ENCODE measurements around the gene CATSPERZ. TPM values are rescaled to one million over a fixed set of nuclear protein-coding genes. Genes with fewer than 3 reads are reported as not detected.
A peak's percentile ranks its signal among the peaks of the same experiment; 100 is the strongest.

CATSPERZ gene
- total and polyA plus RNA-seq, 2 of the 13 experiments (the other 11 are each of a cell fraction or from before 2014, with no cell fraction given) = 0.22 to 0.48 TPM

DNA sequence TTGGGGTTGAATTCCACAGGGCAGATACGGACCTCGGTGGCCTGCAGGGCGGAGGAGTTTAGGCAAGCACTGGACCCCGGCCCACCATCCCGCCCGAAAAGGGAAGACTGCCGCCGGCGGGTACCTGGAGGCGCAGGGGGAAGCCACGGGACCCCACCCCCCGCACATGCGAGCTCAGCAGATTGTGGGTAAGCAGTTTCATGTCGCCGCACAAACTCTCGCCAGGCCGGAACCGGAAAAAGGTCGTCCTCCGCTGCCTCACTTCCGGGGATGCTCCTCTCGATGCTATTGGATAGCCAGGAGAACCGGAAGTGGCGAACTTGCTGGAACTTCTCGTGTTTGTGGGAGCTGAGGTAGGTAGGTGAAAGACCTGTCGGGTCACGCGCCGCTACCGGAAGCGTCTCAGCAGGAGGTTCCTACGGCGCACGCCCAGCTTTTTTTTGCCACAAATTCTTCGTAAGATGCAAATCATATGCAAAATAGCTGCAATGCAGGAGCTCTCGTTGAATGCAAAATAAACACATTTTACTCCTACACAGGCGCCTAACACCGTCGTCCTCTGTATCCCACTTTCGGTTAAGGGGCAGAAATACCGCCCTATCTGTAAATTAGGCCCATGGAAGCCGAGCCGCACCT is 17.3 kb downstream of the CATSPERZ start, which contains the start of gene TRMT112 (continued):
- TF ChIP-seq AHDC1 (CRISPR knock-in tag; IDR thresholded peaks at IDR 0.05; ENCODE audit: borderline replicate concordance) (no peak), BCL6 (CRISPR knock-in tag; IDR thresholded peaks at IDR 0.05) (0 out of 2 replicates have a peak, but pooled peaks have one; percentile 6), GPN1 (CRISPR knock-in tag; IDR thresholded peaks at IDR 0.05; ENCODE audit: borderline replicate concordance) (no peak), HOXA5 (CRISPR knock-in tag; IDR thresholded peaks at IDR 0.05) (no peak), ZNF451 (CRISPR knock-in tag; IDR thresholded peaks at IDR 0.05) (no peak), HDAC1 (CRISPR knock-in tag; IDR thresholded peaks at IDR 0.05) (no peak; the same call in none of the 2 replicates), MTF1 (CRISPR knock-in tag; IDR thresholded peaks at IDR 0.05) (no peak), LCORL (IDR thresholded peaks at IDR 0.05) (no peak), LCORL (CRISPR knock-in tag; IDR thresholded peaks at IDR 0.05) (no peak), NPAS2 (CRISPR knock-in tag; IDR thresholded peaks at IDR 0.05; ENCODE audit: borderline replicate concordance) (no peak), KDM5A (IDR thresholded peaks at IDR 0.05; ENCODE audit: borderline replicate concordance, low read length) (peak; percentile 82), REPIN1 (CRISPR knock-in tag; IDR thresholded peaks at IDR 0.05; ENCODE audit: borderline replicate concordance, low read depth) (peak; percentile 78), NR0B2 (CRISPR knock-in tag; IDR thresholded peaks at IDR 0.05) (peak; percentile 77), CREM (IDR thresholded peaks at IDR 0.05) (peak; percentile 93), CREM (CRISPR knock-in tag; IDR thresholded peaks at IDR 0.05) (no peak), PRPF4 (IDR thresholded peaks at IDR 0.05; ENCODE audit: low read depth, low read length, poor library complexity, severe bottlenecking) (no peak), SAFB2 (CRISPR knock-in tag; IDR thresholded peaks at IDR 0.05; ENCODE audit: borderline replicate concordance, low read depth) (no peak), ZNF446 (CRISPR knock-in tag; IDR thresholded peaks at IDR 0.05) (no peak), RAD21 (CRISPR knock-in tag; IDR thresholded peaks at IDR 0.05) (no peak; the same call in 1 of the 2 replicates), ZSCAN31 (CRISPR knock-in tag; IDR thresholded peaks at IDR 0.05; ENCODE audit: low read depth) (peak; percentile 82), ZNF337 (CRISPR knock-in tag; IDR thresholded peaks at IDR 0.05; ENCODE audit: borderline replicate concordance, low read depth) (no peak), ZNF749 (CRISPR knock-in tag; IDR thresholded peaks at IDR 0.05; ENCODE audit: borderline replicate concordance) (no peak; the same call in 1 of the 2 replicates), SIN3B (IDR thresholded peaks at IDR 0.05; ENCODE audit: low read length) (no peak; the same call in 1 of the 2 replicates)
- TF ChIP-seq, protein P1, sequence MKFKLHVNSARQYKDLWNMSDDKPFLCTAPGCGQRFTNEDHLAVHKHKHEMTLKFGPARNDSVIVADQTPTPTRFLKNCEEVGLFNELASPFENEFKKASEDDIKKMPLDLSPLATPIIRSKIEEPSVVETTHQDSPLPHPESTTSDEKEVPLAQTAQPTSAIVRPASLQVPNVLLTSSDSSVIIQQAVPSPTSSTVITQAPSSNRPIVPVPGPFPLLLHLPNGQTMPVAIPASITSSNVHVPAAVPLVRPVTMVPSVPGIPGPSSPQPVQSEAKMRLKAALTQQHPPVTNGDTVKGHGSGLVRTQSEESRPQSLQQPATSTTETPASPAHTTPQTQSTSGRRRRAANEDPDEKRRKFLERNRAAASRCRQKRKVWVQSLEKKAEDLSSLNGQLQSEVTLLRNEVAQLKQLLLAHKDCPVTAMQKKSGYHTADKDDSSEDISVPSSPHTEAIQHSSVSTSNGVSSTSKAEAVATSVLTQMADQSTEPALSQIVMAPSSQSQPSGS (CRISPR knock-in tag; IDR thresholded peaks at IDR 0.05) = 0 out of 2 replicates have a peak, but pooled peaks have one; percentile 10

Measured in HepG2 (cell line).